C4-2B (cell line): ENCODE results near the gene MATN1.

ENCODE experiments used
- ZFX ChIP-seq: fragments of 450-650 bp; IDR thresholded peaks from 2 replicates; pipeline ENCODE4 v1.6.1; 2017
- TF ChIP-seq, protein P1 (sequence below): fragments of 450-650 bp; conservative IDR thresholded peaks from 2 replicates; pipeline ENCODE4 v1.5.1; 2017; ENCODE audit warnings: mild to moderate bottlenecking

DNA sequence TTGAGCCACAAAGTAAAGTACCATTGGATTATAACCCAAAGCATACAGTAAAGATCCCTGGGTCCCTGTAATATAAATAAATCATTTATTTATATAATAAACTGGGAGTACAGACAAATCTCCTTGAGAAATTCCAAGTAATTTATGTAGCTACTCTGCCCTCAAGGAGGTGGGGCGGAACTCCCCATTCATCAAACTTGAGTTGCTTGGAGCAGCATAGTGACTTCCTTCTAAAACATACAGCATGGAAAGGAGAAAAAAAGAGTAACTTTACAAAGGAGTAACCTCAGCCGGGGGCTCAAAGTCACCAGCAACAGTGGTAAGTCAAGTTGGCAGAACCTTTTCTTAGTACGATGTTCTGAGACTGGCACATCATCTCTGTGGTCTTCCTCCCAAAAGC, 29.7 kb upstream of the MATN1 start:
- TF ChIP-seq, protein P1, sequence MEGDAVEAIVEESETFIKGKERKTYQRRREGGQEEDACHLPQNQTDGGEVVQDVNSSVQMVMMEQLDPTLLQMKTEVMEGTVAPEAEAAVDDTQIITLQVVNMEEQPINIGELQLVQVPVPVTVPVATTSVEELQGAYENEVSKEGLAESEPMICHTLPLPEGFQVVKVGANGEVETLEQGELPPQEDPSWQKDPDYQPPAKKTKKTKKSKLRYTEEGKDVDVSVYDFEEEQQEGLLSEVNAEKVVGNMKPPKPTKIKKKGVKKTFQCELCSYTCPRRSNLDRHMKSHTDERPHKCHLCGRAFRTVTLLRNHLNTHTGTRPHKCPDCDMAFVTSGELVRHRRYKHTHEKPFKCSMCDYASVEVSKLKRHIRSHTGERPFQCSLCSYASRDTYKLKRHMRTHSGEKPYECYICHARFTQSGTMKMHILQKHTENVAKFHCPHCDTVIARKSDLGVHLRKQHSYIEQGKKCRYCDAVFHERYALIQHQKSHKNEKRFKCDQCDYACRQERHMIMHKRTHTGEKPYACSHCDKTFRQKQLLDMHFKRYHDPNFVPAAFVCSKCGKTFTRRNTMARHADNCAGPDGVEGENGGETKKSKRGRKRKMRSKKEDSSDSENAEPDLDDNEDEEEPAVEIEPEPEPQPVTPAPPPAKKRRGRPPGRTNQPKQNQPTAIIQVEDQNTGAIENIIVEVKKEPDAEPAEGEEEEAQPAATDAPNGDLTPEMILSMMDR, result no peak
- no peak for TF ChIP-seq ZFX
